ENCODE results near the gene NEU2.
"Not testable (repeated sequence)": the region's sequence is repeated elsewhere in the genome, so short reads cannot be mapped to it uniquely, and the experiment has no call there.

Gene NEU2

GRCh38 chr2:233058717-233059546 is 26.5 kb downstream of the NEU2 start:
- DNase-seq = no peak

GRCh38 chr2:233059547-233059796 is 27.0 kb downstream of the NEU2 start:
- DNase-seq = no peak

GRCh38 chr2:233059797-233060500 is 27.5 kb downstream of the NEU2 start, which contains the start of gene INPP5D:
Gene INPP5D, plus strand, starts transcription at chr2:233060342. Its CDS starts 137 bp downstream, at chr2:233060479.
- DNase-seq = peak; percentile 81

- no peak for DNase-seq
Measured at GRCh38 chr2:233060501-233060979, 28.1 kb downstream of the NEU2 start.

GRCh38 chr2:233060980-233061590 is 28.6 kb downstream of the NEU2 start:
- DNase-seq = peak; percentile 21

GRCh38 chr2:233061591-233062450 is 29.3 kb downstream of the NEU2 start:
- peak; percentile 58 for DNase-seq

GRCh38 chr2:233062451-233062850 is 30.0 kb downstream of the NEU2 start:
- no peak for DNase-seq

GRCh38 chr2:233062946-233063268 is 30.4 kb downstream of the NEU2 start:
- DNase-seq = peak; percentile 43

- peak; percentile 49 for DNase-seq
Measured at GRCh38 chr2:233063269-233063975, 30.9 kb downstream of the NEU2 start.

- no peak for DNase-seq
Measured at GRCh38 chr2:233063976-233064411, 31.5 kb downstream of the NEU2 start.

- DNase-seq = no peak
Measured at GRCh38 chr2:233064530-233065199, 32.2 kb downstream of the NEU2 start.

- DNase-seq = not testable (repeated sequence)
Measured at GRCh38 chr2:233065200-233065589, 32.7 kb downstream of the NEU2 start.

- no peak for DNase-seq
Measured at GRCh38 chr2:233065954-233066470, 33.5 kb downstream of the NEU2 start.

GRCh38 chr2:233068762-233069418 is 36.4 kb downstream of the NEU2 start:
- DNase-seq = no peak

GRCh38 chr2:233072838-233073237 is 40.4 kb downstream of the NEU2 start:
- DNase-seq = no peak

- no peak for DNase-seq
Measured at GRCh38 chr2:233074106-233074505, 41.6 kb downstream of the NEU2 start.

GRCh38 chr2:233075141-233075965 is 42.9 kb downstream of the NEU2 start:
- DNase-seq = peak; percentile 31

GRCh38 chr2:233075966-233076339 is 43.5 kb downstream of the NEU2 start:
- peak; percentile 63 for DNase-seq

GRCh38 chr2:233076749-233077148 is 44.3 kb downstream of the NEU2 start:
- DNase-seq = peak; percentile 32

GRCh38 chr2:233079473-233079877 is 47.0 kb downstream of the NEU2 start:
- peak; percentile 40 for DNase-seq
